Measurements from ENCODE around the gene AMOT.

Gene AMOT

GRCh38 chrX:112735147-112735546 is 105.5 kb downstream of the AMOT start:
- DNase-seq (ENCODE audit: low read depth) = no peak

- no peak for DNase-seq (ENCODE audit: low read depth)
These were observed 106.3 kb downstream of the AMOT start for GRCh38 chrX:112734290-112734689.

GRCh38 chrX:112731793-112732192 is 108.8 kb downstream of the AMOT start:
- no peak for DNase-seq (ENCODE audit: low read depth)
